HG03378 (cell line): Measurements from ENCODE around the gene TSPAN1.

Source experiments
- ATAC-seq: cut with Tn5 transposase; IDR thresholded peaks from one replicate; pipeline ENCODE4 v1.9.1; 2021; ENCODE audit warnings: mild to moderate bottlenecking, moderate library complexity; ENCODE audit not compliant: unreplicated experiment

TSPAN1 gene, protein sequence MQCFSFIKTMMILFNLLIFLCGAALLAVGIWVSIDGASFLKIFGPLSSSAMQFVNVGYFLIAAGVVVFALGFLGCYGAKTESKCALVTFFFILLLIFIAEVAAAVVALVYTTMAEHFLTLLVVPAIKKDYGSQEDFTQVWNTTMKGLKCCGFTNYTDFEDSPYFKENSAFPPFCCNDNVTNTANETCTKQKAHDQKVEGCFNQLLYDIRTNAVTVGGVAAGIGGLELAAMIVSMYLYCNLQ

DNA sequence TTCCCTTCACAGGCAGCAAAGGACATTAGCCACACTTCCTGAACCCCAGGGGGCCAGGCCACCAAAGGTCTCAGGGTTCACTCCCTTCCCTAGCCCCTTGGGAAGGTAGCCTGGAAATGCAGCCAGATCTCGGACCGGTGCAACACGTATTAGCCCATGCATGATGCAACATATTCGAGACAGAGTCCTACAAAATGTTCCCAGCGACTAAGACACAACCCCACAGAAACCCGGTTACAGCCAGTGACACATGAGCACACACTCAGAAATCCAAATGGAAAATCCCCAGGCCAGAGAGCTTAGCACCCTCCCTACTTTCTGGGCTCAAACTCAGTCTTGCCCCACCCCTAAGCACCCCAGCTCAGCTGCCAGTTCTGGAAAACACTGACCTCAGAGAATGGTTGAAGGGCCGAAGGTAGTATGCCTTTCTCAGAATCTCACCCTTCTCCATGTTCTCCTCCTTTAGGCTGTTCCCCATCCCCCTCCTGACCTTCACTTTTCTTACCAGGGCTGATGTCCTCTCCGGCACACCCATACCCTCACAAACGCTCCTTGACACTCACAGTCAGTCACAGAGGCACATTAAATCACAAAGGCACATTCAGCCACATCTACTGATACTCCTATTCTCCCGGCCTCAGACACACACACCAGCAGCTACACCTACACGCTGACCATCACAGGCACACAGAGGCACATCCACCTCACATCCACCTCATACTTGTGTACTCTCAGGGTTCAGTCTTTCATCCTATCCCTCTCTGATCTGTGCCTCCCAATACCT is at the start of gene TSPAN1:
TSS of gene TSPAN1 (plus strand) at position 640 of the 784 bp plus-strand sequence. CDS start 6,021 bp downstream, outside the sequence.
- ATAC-seq: no peak

DNA sequence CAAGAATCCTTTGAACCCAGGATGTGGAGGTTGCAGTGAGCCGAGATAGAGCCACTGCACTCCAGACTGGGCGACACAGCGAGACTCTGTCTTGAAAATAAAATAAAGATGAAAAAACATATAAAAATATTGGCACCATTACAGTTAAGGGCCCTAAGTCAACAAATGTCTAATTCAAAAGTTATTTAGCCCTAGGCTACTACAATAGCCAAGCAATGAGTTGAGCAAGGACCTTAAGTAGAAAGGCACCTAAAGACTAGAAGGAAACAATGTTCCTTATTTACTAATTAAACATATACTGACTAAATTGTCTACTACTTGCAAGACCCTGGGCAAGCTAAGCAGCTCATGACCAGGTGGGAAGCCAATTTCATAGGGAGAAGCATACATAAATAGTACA is 46.5 kb upstream of the TSPAN1 start:
- ATAC-seq: no peak

DNA sequence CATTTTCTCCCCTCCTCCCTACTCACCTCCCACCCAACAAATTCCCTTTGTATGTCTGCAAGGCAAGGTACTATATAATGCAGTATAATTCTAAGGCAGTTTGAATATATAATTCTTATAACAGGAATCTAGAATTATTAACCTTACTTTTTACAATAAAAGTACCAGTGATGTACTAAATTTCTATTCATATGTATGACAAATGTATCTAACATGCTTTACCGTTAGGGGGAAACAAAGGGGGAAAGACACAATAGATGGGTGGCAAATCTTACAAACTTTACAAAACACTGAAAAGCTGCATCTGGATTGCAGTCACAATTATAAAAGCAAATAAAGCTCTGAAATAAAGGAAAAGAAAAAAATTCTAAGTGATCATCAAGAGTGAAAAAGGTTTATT is 44.8 kb upstream of the TSPAN1 start:
- no peak for ATAC-seq

DNA sequence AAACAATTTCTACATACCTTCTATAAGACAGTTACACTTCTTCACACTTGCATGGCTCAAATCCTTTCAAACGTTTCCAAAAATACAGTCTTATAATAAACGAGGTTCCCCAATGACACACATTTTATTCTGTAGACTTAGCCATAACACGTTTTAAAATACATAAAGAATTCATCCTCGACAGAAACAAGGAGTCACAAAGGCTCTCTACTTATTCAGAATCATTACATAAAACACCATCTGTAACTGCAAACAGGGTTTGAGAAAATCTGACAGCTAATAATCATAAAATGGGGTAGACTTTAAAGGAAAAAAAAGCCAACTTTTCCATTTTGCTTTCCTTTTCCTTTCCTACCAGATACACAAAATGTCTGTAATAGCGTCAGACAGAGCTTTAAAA is 44.3 kb upstream of the TSPAN1 start:
- ATAC-seq: no peak

DNA sequence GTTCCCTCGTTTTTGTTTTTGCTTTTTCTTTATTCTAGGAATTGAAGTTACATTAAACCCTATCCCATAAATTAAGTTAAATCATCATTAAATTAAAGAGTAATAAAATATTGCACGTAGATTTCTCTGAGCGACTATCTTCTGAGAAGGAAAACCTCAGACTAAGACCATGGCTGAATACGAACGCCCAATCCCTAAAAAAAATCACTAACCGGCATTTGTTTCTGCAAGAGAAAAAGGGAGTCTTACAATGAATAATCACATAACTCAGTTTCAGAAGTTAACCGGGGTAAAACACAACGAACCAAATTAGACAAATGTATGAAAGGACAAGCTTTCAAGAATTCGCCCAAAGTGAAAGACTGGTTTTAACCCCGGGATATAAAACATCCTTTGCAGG is 43.8 kb upstream of the TSPAN1 start:
- ATAC-seq: no peak

DNA sequence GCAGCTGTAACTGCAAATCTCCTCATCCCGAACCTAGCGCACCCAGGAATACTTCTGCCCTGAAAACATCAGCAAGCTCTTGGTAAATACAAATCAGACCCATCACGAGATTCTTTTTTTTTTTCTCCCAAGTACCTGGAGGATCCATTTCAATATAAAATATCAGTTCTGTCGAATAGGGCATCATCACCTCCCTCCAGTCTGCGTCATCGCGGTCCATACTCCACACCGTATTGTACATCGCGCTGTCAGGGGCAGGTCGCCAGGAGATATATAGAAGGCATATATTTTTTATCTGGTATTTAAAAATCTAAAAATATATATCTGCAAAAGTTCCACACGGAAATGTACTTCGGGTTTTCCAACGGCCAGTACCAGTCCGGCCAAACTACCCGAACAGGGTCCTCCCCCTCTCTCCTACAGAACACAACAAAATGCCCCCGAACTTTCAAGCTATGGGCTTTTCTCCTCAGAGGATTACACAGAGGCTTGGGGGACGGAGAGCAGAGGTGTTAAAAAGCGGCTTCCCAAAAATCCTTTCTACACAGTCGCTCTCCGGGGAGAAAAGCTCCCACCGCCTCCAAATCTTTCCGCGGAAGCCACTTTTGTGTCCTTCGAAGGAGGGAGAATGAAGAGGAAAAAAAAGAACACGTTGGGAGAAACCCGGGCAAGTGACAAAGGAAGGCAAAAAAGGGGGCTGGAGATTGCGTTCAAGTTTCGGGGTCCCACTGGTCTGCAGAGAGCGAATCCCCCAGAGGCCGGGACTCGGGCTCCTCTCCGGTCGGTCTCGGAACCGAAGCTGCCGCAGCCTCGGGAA is 43.0 kb upstream of the TSPAN1 start:
- no peak for ATAC-seq

DNA sequence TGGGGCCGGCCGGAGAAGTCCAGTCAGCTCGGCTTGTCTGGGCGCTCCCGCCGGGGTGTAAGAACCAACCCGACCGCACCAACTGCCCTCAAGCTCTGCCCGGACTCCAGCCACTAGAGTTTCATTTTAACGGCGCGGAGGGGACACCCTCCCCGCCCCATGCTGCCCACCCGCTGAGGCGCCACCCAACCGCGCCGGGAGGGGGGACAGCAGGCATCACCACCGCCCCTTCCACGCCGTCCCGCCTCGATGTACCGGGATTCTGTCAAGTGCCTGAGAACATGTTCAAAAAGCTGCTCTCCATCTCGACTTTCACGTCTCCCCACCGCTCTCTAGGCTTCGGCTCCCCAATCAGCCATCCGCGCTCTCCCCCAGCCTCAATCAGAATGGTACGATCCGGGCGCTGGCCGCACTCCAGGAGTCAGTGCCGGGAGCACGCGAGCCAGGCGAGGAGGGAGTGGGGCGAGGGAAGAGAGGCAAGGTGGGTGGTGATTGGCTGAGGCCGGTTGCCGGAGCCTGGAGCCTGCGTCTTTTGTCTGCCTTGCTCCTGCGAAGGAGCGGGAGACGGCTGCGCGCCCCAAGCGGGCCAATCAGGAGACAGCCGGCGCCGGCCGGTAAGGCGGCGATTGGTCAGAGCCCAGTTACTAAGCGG is 42.2 kb upstream of the TSPAN1 start, which contains the start of gene PIK3R3:
TSS of gene PIK3R3 (minus strand) at position 101 of the 652 bp plus-strand sequence. CDS start 677 bp downstream, outside the sequence.
- peak; percentile 76 for ATAC-seq

DNA sequence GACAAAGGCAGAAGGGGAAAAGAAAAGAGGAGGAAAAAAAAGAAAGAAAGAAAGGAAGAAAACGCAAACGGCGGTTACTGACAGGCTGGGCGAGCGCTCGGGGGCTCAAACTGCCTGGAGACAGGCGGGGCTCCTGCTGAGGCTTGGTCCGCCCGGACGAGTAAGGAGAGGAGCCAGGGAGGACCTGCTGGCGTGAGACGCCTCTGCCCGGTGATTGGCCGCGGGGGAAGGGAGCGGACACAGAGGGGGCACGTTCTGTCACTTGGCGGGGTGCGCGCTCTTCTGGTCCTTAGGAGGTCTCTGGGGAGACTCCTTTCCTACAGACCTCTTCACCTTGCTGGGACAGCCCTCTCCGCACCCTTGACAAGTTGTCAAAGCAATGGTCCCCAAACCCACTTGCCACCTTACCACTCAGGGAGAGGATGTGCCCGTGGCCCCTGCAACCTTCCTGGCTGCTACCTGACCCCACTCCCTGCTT is 41.7 kb upstream of the TSPAN1 start:
- peak; percentile 36 for ATAC-seq

DNA sequence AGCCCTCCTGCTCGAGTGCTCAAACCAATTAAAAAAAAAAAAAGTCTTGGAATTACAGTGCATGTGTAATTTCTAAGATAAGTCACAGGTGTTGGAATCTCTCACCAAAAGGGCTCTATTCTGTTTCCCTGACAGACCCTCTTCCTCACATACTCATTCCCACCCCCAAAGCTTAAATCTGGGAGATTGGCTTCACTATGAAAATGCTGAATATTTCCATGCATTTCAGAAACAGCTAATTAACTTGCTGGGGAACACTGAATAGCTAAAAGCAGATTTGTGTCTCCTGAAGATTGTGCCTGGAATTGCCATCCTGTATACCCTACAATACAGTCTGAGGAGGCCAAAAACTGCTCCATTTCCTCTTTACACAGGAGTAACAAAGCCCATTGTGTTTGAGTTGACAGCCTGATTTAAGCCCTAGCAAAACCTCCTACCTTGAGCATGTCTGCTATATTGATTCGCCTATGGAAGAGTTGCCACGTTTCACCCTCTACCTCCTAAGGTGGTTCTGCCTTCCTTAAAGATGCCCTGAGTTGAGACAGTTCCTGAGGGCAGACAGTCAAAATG is 41.0 kb upstream of the TSPAN1 start:
- no peak for ATAC-seq

DNA sequence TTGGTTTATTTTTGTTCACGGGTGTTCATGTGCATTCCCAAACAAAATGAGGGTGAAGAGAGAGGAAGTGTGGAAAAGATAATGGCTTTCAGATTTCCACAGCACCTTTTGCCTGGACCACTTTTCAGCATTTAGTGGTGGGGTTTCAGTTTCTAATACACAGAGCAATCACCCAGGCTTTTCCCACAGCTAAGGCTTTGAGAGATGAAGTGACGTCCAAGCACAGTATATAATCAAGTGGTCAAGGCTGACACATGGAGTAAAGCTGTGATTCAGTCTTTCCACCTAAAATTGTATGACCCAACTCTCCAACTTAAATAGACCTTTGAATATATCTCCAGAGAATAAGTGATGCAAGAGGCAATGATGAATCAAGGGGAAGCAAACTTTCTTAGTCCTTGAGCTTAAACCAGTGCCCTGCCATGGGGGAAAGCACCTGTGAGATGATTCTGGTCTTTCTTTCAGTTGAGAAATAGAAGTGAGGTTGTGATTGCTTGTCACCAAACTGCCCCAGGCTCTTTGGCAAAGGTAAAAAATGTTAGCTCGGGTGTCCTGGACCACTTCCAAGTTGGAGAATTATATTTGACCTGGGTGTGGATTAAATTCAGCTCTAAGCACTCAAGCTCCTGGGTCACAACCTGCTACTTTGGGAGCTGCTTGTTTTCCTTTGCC is 40.1 kb upstream of the TSPAN1 start:
- no peak for ATAC-seq

DNA sequence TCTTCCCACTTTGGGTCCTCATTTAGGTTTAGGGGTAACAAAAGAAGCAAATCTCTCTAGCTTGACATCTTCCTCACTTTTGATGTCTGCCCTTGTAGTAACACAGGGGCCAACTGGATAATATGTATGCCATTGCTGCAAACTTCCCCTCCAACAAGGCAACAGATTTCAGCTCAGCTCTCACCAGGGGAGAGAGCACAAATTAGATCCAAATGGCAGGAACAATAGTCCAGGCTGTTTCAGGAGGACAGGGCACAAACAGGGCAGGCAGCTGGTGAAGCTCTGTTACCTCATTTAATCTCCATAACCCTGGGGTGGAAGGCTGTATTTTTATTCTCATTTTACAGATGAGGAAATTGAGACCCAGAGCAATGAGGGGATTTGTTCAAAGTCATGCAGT is 38.2 kb upstream of the TSPAN1 start:
- ATAC-seq: no peak

DNA sequence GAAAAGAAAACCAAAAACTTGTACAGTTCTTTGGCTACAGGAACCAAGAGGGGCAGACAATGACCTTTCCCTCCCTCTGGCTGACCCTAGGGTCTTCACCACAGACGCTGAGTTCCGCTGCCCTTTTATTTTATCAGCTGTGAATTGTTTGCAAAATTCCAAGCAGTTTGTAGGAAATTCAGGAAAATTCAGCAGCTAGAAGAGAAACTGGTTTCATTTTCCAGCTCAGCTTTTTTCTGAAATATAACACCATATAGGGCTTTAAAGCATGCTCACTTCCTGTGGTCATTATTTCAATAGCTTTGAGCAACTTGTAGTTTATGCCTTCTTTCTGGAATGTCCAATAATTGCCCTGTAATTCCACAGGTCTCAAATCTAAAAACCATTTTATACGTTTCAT is 37.0 kb upstream of the TSPAN1 start:
- no peak for ATAC-seq

DNA sequence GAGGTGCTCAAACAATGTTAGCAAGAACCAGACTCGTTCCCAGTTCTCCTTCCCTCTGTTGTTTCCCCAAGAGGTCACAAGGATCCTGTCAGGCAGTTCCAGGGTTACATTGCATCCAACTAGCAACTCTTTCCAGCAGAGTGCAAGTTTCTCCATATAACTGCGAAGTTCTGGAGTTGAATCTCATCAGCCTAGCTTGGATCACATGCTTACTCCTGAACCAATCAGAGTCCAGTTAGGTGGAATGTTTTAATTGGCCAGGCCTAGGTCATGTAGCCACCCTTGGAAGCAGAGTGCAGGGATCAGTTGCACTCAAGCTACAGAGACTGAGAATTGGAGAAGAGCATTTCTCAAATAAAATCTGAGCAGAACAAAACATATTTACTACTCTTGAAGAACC is 26.6 kb upstream of the TSPAN1 start:
- no peak for ATAC-seq

DNA sequence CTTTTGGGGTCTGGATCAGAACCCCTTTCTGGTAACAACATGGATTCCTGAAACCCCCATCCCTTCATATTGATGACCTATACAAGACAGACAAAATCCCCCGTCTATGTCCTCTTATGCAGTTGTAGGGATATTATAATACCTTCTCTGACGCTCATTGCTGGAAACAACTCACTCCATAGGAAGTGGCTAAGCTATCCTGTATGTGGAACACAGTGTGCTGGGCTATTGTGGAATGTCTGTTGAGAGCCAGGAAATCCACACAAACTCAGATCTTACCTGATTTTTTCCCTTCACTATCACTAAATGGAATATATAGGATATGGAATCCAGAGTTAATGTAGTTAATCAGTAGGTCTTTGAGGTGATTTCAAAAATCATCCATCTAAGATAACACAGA is 24.8 kb upstream of the TSPAN1 start:
- no peak for ATAC-seq

DNA sequence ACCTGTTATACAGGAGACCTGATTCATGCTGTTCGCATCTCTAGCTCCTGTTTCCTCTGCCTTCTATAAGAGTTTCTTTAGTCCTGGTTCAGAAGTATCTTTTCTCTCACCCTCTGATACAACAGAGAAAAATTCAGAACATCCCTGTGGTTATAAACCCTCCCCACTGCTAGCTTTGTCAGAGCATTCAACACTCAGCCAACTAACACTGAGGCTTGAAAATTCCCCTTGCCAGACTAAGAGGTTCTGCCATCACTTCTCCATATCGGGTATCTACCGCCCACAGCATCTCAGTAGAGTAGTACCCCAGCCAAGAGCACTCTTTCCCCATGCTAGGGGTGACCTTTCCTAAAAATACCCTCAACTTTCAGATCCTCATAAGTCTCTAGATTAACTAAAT is 22.9 kb upstream of the TSPAN1 start:
- ATAC-seq: no peak

DNA sequence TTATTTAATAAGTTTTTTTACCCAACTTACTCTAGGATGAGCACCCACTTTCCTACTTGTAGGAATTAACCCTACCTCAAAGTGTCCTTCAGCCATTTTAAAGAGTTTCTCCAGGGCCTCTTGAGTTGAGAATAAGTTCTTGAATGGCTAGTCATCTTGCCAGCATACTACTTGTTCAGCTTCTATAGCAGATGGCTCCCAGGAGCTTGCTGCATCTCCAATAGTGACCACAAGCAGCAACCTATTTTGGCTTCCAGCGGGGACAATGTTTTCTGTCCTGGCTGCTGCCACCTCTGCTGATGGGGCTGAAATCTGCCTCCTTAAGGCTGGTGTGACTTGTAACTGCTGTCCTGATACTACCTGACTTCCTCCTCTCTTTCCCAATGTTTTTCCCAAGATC is 21.7 kb upstream of the TSPAN1 start:
- no peak for ATAC-seq

DNA sequence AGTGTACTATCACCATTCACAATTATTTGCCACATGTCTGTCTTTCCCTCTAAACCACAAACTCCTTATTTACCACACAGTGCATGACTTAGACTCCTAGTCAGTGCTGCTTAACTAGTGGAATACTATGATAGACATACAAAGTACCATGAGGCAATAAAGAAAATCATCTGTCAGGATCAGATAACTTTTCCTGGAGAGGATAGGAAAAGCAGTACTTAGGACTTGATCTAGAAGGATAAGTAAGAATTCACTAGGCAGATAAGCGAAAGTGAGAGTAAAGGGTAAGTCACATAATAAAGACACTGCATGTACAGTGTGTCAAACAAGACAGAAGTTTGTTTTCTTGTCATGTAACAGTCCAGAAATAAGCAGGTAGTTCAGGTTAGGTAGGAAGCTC is 21.2 kb upstream of the TSPAN1 start:
- ATAC-seq: no peak

DNA sequence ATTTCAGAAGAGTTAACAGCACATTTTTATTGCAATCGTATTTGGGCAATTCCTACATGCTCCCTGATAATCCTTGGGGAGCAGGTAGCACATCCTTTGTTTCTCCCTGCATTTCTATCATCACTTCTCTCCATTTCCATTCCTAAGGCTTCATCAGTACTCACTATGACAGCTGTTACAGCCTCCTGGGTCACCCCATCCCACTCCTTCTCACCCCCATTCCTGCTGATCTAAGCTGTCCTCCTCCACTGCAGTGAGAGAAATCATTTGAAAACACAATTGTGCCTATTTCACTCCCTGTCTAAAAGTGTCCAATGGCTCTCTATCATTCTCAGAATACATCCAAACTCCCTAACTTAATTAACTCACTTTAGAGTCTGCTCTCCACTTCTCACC is 17.0 kb upstream of the TSPAN1 start:
- ATAC-seq: no peak

DNA sequence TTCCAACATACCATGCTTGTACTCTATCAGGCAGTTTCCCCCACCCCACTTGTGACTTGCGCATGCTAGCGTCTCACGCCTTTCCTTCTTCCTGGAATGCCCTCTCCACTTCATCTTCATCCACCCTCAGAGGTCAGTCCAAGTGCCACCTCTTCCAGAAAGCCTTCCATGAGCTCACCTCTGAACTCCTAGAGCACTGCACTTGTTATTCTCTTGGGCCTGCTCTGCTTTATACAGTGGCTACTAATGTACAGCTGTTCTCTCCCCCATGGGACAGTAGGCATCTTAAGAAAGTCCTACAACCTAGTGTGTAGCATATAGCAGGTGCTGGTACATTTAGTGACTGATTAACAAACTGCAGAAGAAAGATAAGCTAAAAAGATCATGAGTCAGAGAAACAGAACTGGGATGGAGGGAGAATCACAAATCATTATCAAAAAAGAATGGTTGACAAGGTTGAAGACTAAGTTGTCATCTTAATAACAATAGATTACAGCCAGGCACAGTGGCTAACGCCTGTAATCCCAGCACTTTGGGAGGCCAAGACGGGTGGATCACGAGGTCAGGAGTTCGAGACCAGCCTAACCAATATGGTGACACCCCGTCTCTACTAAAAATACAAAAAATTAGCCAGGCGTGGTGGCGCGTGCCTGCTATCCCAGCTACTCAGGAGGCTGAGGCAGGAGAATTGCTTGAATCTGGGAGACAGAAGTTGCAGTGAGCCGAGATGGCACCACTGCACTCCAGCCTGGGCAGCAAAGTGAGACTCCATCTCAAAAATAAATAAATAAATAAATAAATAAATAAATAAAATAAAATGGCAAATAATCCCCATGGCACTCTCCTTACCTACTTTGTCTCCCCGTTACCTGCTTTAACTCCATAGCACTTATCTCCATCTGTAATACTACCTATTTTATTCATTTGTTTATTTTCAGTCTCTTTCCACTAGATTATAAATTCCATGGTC is 16.3 kb upstream of the TSPAN1 start:
- peak; percentile 81 for ATAC-seq
